Smooth muscle cell (in vitro differentiated cells): ENCODE results near the gene COL6A1. TPM values are rescaled to one million over a fixed set of nuclear protein-coding genes. Genes with fewer than 3 reads are reported as not detected.
"Not testable (repeated sequence)": the region's sequence is repeated elsewhere in the genome, so short reads cannot be mapped to it uniquely, and the experiment has no call there.

ENCODE experiments used
- DNase-seq: peaks from one replicate; lab custom pipeline; 2025; ENCODE audit not compliant: unreplicated experiment; lab: John Stamatoyannopoulos, UW
- H2AFZ ChIP-seq: fragments of 200-600 bp; sonication (generic); 2 replicates; pipeline ENCODE4 v1.6.0; 2016; ENCODE audit warnings: antibody characterized with exemption, low read depth, mild to moderate bottlenecking
- H3F3A ChIP-seq: fragments of 200-600 bp; sonication (generic); 2 replicates; pipeline ENCODE4 v1.6.0; 2017; ENCODE audit warnings: antibody characterized with exemption, low read depth
- H3K27ac ChIP-seq: fragments of 200-600 bp; sonication (generic); 2 replicates; pipeline ENCODE4 v1.5.1; 2016; ENCODE audit warnings: low read depth, mild to moderate bottlenecking
- H3K27me3 ChIP-seq: fragments of 200-600 bp; sonication (generic); 2 replicates; pipeline ENCODE4 v1.6.1; 2016; ENCODE audit warnings: low read depth, mild to moderate bottlenecking
- H3K36me3 ChIP-seq: fragments of 200-600 bp; sonication (generic); 2 replicates; pipeline ENCODE4 v1.5.1; 2016; ENCODE audit warnings: low read depth
- H3K4me1 ChIP-seq: fragments of 200-600 bp; sonication (generic); 2 replicates; pipeline ENCODE4 v1.5.1; 2016; ENCODE audit warnings: low read depth
- H3K4me2 ChIP-seq: fragments of 200-600 bp; sonication (generic); 2 replicates; pipeline ENCODE4 v1.6.0; 2016; ENCODE audit warnings: mild to moderate bottlenecking
- H3K4me3 ChIP-seq: fragments of 200-600 bp; sonication (generic); 2 replicates; pipeline ENCODE4 v1.5.1; 2016; ENCODE audit warnings: mild to moderate bottlenecking
- H3K79me2 ChIP-seq: fragments of 200-600 bp; sonication (generic); 2 replicates; pipeline ENCODE4 v1.6.0; 2016; ENCODE audit warnings: low read depth, mild to moderate bottlenecking
- H3K9ac ChIP-seq: fragments of 200-600 bp; sonication (generic); 2 replicates; pipeline ENCODE4 v1.6.0; 2016; ENCODE audit warnings: low read depth
- H3K9me3 ChIP-seq: fragments of 200-600 bp; sonication (generic); replicated peaks from 2 replicates; pipeline ENCODE4 v1.5.1; 2016; ENCODE audit warnings: low read depth
- H4K20me1 ChIP-seq: fragments of 200-600 bp; sonication (generic); 2 replicates; pipeline ENCODE4 v1.6.0; 2016; ENCODE audit warnings: low read depth
- CTCF ChIP-seq: fragments of 200-600 bp; sonication (generic); IDR thresholded peaks from 2 replicates; pipeline ENCODE4 v1.5.1; 2017; ENCODE audit warnings: borderline replicate concordance, mild to moderate bottlenecking, antibody characterized with exemption; ENCODE audit not compliant: insufficient read depth, poor library complexity, severe bottlenecking
- WGBS: methylation state at CpG from one replicate; pipeline ENCODE4 v1.1.7; 2016; ENCODE audit warnings: low lambda C conversion rate; 5-methylcytosine and 5-hydroxymethylcytosine counted together
- polyA plus RNA-seq: library from polyadenylated mRNA; unstranded; fragments of >200 nt; fragmentation: Nextera tagmentation; extraction: Ambion mirVana; gene quantifications from 2 replicates; pipeline ENCODE4 v1.2.1, GENCODE V29; 2016
- total RNA-seq: library from RNA; depleted of rRNA; stranded (reverse); fragments of >200 nt; gene quantifications from 2 replicates; pipeline ENCODE4 v1.2.3, GENCODE V29; 2014

COL6A1 gene
- total and polyA plus RNA-seq, 2 experiments from 2014 or later: 1,292 to 2,827 TPM

DNA sequence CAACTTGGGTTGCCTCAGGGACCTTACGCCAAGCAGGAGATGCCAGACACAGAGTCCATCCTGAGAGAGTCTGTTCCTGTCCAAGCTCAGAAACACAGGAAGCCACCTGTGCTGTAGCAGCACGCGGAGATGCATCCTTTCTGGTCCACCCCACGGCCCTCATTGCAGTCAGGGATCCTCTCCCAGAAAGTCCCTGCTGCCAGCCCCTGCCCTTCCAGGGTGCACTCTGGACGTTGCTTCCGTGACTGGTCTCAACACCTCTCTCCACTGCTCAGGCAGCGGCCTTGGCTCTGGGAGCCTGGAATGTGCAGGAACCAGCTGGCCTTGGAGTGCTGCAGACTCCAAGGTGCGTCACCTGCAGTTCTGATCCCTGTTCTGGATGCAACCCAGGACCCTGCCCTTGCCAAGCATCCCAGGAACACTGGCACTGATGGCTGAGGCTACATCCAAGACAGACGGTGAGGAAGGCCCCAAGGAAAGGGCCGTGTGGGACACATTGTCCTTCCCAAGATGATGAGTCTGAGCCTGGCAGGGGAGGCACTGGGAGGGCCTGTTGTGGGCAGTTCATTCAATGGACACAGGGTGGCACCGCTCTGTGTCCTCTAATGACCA lies 21.7 kb upstream of the COL6A1 start:
- Histone ChIP-seq H3K4me3 (no peak overlapping the region), H3K79me2 (no peaks in the 10 kb centered on the region), H2AFZ (no peak overlapping the region), H4K20me1 (no peaks in the 10 kb centered on the region), H3K27ac (no peak overlapping the region), H3F3A (no peaks in the 10 kb centered on the region), H3K4me1 (no peaks in the 10 kb centered on the region), H3K9me3 (no peaks in the 10 kb centered on the region), H3K36me3 (no peaks in the 10 kb centered on the region), H3K4me2 (no peak overlapping the region), H3K9ac (no peak overlapping the region), H3K27me3 (no peaks in the 10 kb centered on the region)
- 89% methylated on average over 11 of the region's 11 CpGs for WGBS
- TF ChIP-seq CTCF: no peak
- no peak for DNase-seq

DNA sequence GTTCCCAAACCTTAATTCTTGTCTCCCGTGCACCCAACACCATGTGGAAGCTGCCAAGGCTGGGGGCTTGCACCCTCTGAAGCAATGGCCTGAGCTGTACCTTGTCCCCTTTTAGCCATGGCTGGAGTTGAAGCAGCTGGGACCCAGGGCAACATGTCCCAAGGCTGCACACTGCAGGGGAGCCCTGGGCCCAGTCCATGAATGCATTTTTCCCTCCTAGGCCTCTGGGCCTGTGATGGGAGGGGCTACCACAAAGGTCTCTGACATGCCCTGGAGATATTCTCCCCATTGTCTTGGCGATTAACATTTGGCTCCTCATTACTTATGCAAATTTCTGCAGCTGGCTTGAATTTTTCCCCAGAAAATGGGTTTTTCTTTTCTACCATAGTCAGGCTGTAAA lies 20.2 kb upstream of the COL6A1 start:
- H3K27ac ChIP-seq, H3K9ac ChIP-seq, H3K36me3 ChIP-seq, DNase-seq, H3K4me1 ChIP-seq, H4K20me1 ChIP-seq, H2AFZ ChIP-seq, H3F3A ChIP-seq, H3K4me2 ChIP-seq, H3K27me3 ChIP-seq, H3K4me3 ChIP-seq, H3K79me2 ChIP-seq, H3K9me3 ChIP-seq: not testable (repeated sequence)
- WGBS: 81% methylated on average over 2 of the region's 2 CpGs

DNA sequence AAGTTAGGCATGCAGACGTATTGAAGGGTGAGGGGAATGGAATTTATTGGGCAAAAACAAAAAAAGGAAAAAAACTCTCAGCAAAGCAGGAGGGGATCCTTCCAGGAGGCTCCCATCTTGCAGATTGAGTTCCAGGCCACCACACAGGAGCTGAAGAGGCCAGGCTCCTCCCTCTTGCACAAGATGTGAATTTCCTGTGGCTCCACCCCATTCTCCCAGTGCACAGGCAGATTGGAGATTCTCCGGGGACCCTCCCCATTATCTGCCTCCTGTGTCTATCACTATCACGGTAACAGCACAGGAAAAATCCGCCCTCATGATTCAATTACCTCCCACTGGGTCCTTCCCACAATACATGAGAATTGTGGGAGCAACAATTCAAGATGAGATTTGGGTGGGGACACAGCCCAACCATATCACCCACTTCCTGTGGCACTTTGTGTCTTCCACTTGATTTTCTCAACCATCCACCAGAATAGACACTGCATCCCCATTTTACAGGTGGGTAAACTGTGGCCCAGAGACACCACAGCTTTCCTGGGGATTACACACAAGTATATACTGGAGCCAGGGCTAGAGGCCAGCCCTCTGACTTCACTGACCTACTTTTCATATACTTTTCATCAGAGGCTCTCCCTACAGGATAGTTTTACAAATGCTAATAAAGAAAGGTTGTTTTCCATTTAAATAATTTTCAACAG lies 18.9 kb upstream of the COL6A1 start:
- H4K20me1 ChIP-seq: no peaks in the 10 kb centered on the region
- WGBS: 91% methylated on average over 4 of the region's 4 CpGs

GRCh38 chr21:45963232-45963570 lies 18.4 kb upstream of the COL6A1 start:
- no peak overlapping the region for H2AFZ ChIP-seq
- no peaks in the 10 kb centered on the region for H3K27me3 ChIP-seq
- WGBS: 69% methylated on average over 3 of the region's 3 CpGs
- H3K4me1 ChIP-seq: no peaks in the 10 kb centered on the region
- no peak overlapping the region for H3K27ac ChIP-seq
- no peaks in the 10 kb centered on the region for H3F3A ChIP-seq
- H4K20me1 ChIP-seq: no peaks in the 10 kb centered on the region
- no peaks in the 10 kb centered on the region for H3K36me3 ChIP-seq
- no peak for TF ChIP-seq CTCF
- no peaks in the 10 kb centered on the region for H3K9me3 ChIP-seq
- H3K9ac ChIP-seq: no peak overlapping the region
- no peaks in the 10 kb centered on the region for H3K79me2 ChIP-seq
- no peak overlapping the region for H3K4me3 ChIP-seq
- no peak for DNase-seq
- no peak overlapping the region for H3K4me2 ChIP-seq

More for the DNA sequence above, 18.9 kb upstream of the COL6A1 start:
- Histone ChIP-seq H3K9me3 (no peaks in the 10 kb centered on the region), H3K9ac (no peak overlapping the region), H3K36me3 (no peaks in the 10 kb centered on the region), H3K4me1 (no peaks in the 10 kb centered on the region), H3K27me3 (no peaks in the 10 kb centered on the region), H3F3A (no peaks in the 10 kb centered on the region), H3K27ac (no peak overlapping the region), H3K4me3 (no peak overlapping the region), H2AFZ (no peak overlapping the region), H3K79me2 (no peaks in the 10 kb centered on the region), H3K4me2 (no peak overlapping the region)
- TF ChIP-seq CTCF: no peak
- no peak for DNase-seq
